ENCODE results near the gene SYK.

The SYK gene

GRCh38 chr9:90904706-90905478 lies 103.3 kb downstream of the SYK start:
- no peak for DNase-seq (ENCODE audit: low read depth, low spot score)

GRCh38 chr9:90905822-90906221 lies 104.2 kb downstream of the SYK start:
- DNase-seq (ENCODE audit: low read depth, low spot score) = no peak

GRCh38 chr9:90906316-90907055 lies 104.9 kb downstream of the SYK start:
- DNase-seq (ENCODE audit: low read depth, low spot score) = no peak

GRCh38 chr9:90907056-90907445 lies 105.4 kb downstream of the SYK start:
- DNase-seq (ENCODE audit: low read depth, low spot score) = no peak

GRCh38 chr9:90907790-90908189 lies 106.2 kb downstream of the SYK start:
- no peak for DNase-seq (ENCODE audit: low read depth, low spot score)

GRCh38 chr9:90909225-90909624 lies 107.6 kb downstream of the SYK start:
- DNase-seq (ENCODE audit: low read depth, low spot score) = no peak

- DNase-seq (ENCODE audit: low read depth, low spot score) = no peak
These were observed 108.2 kb downstream of the SYK start for GRCh38 chr9:90909747-90910283.

GRCh38 chr9:90914196-90914595 lies 112.6 kb downstream of the SYK start:
- no peak for DNase-seq (ENCODE audit: low read depth, low spot score)

- DNase-seq (ENCODE audit: low read depth, low spot score) = peak; percentile 37
These were observed 113.4 kb downstream of the SYK start for GRCh38 chr9:90914868-90915483.

GRCh38 chr9:90915693-90916092 lies 114.1 kb downstream of the SYK start:
- DNase-seq (ENCODE audit: low read depth, low spot score) = no peak

GRCh38 chr9:90916147-90916734 lies 114.6 kb downstream of the SYK start:
- no peak for DNase-seq (ENCODE audit: low read depth, low spot score)

GRCh38 chr9:90919883-90920282 lies 118.3 kb downstream of the SYK start:
- DNase-seq (ENCODE audit: low read depth, low spot score) = no peak

- DNase-seq (ENCODE audit: low read depth, low spot score) = no peak
These were observed 119.5 kb downstream of the SYK start for GRCh38 chr9:90921104-90921503.

- DNase-seq (ENCODE audit: low read depth, low spot score) = no peak
These were observed 120.3 kb downstream of the SYK start for GRCh38 chr9:90921969-90922368.

- no peak for DNase-seq (ENCODE audit: low read depth, low spot score)
These were observed 124.1 kb downstream of the SYK start for GRCh38 chr9:90925581-90926257.

- DNase-seq (ENCODE audit: low read depth, low spot score) = no peak
These were observed 125.3 kb downstream of the SYK start for GRCh38 chr9:90926936-90927335.

- no peak for DNase-seq (ENCODE audit: low read depth, low spot score)
These were observed 125.9 kb downstream of the SYK start for GRCh38 chr9:90927496-90927895.

GRCh38 chr9:90929626-90930025 lies 128.0 kb downstream of the SYK start:
- no peak for DNase-seq (ENCODE audit: low read depth, low spot score)

- DNase-seq (ENCODE audit: low read depth, low spot score) = no peak
These were observed 131.8 kb downstream of the SYK start for GRCh38 chr9:90933468-90933867.

GRCh38 chr9:90939351-90939750 lies 137.7 kb downstream of the SYK start:
- DNase-seq (ENCODE audit: low read depth, low spot score) = no peak

GRCh38 chr9:90940280-90940679 lies 138.7 kb downstream of the SYK start:
- DNase-seq (ENCODE audit: low read depth, low spot score) = no peak
